ENCODE results near the gene BACE1-AS.
"Not testable (repeated sequence)": the region's sequence is repeated elsewhere in the genome, so short reads cannot be mapped to it uniquely, and the experiment has no call there.

The BACE1-AS gene

GRCh38 chr11:117292616-117293015 lies 1.5 kb downstream of the BACE1-AS start:
- no peak for DNase-seq

GRCh38 chr11:117295438-117296137 lies 4.4 kb downstream of the BACE1-AS start:
- DNase-seq: no peak

GRCh38 chr11:117296881-117297280 lies 5.7 kb downstream of the BACE1-AS start:
- no peak for DNase-seq

- DNase-seq: no peak
Observed at GRCh38 chr11:117298195-117298594, 7.0 kb downstream of the BACE1-AS start.

GRCh38 chr11:117299351-117300282 lies 8.5 kb downstream of the BACE1-AS start:
- DNase-seq: no peak

GRCh38 chr11:117300283-117300663 lies 9.1 kb downstream of the BACE1-AS start:
- no peak for DNase-seq

GRCh38 chr11:117300773-117301172 lies 9.6 kb downstream of the BACE1-AS start:
- no peak for DNase-seq

- DNase-seq: no peak
Observed at GRCh38 chr11:117302228-117302627, 11.1 kb downstream of the BACE1-AS start.

- DNase-seq: no peak
Observed at GRCh38 chr11:117303101-117303500, 12.0 kb downstream of the BACE1-AS start.

- no peak for DNase-seq
Observed at GRCh38 chr11:117303646-117304315, 12.6 kb downstream of the BACE1-AS start.

GRCh38 chr11:117305145-117305544 lies 14.0 kb downstream of the BACE1-AS start:
- no peak for DNase-seq

- no peak for DNase-seq
Observed at GRCh38 chr11:117309310-117309709, 18.2 kb downstream of the BACE1-AS start.

- DNase-seq: no peak
Observed at GRCh38 chr11:117313091-117313490, 21.9 kb downstream of the BACE1-AS start.

GRCh38 chr11:117313828-117314768 lies 23.0 kb downstream of the BACE1-AS start:
- no peak for DNase-seq

- DNase-seq: no peak
Observed at GRCh38 chr11:117314840-117315239, 23.7 kb downstream of the BACE1-AS start.

GRCh38 chr11:117315285-117316196 lies 24.4 kb downstream of the BACE1-AS start:
- DNase-seq: no peak

GRCh38 chr11:117316197-117316961 lies 25.2 kb downstream of the BACE1-AS start, which contains the start of gene BACE1:
BACE1 (minus strand) TSS chr11:117316256; CDS start chr11:117315795, 461 bp downstream.
- peak; percentile 83 to 90 for DNase-seq

GRCh38 chr11:117318738-117319137 lies 27.6 kb downstream of the BACE1-AS start:
- DNase-seq: no peak

GRCh38 chr11:117319214-117319840 lies 28.2 kb downstream of the BACE1-AS start:
- DNase-seq: no peak

- DNase-seq: not testable (repeated sequence)
Observed at GRCh38 chr11:117327255-117327566, 36.1 kb downstream of the BACE1-AS start.

All from SHP77 (cell line).